GF-D8 (cell line): Measurements from ENCODE around the gene TAF1C.

Experiments
- DNase-seq: peaks from one replicate; lab custom pipeline; 2025; lab: John Stamatoyannopoulos, UW

Gene TAF1C

DNA sequence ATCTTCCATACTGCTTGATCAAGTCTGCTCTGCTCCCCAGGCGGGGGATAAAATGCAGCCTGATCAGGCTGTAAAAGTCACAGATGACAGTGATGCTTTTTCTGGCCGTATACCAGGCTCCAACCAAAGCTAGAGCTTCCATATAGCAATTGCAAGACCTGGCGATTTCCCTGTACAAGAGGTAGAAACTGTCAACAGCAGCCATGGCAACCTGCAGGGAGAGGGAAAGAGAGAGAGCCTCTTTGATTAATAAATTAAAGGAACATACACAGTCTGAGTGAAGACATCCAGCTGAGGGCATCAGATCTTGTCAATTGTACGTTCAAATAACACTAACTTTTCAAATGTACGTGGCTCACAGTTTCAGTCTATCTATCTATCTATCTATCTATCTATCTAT lies 55.7 kb downstream of the TAF1C start:
- DNase-seq = no peak
